HG03460 (cell line): ENCODE data around the gene ITPR2.
"Not testable (repeated sequence)": the region's sequence is repeated elsewhere in the genome, so short reads cannot be mapped to it uniquely, and the experiment has no call there.

Source experiments
- ATAC-seq: cut with Tn5 transposase; IDR thresholded peaks from one replicate; pipeline ENCODE4 v1.9.1; 2021; ENCODE audit not compliant: unreplicated experiment

ITPR2 gene

GRCh38 chr12:26832822-26833742 lies at the start of gene ITPR2:
Gene ITPR2 (minus strand): TSS chr12:26833194. CDS start chr12:26832781, 413 bp downstream.
- ATAC-seq, result peak; percentile 76

- no peak for ATAC-seq
These were observed 47.6 kb upstream of the ITPR2 start for GRCh38 chr12:26880625-26881024.

GRCh38 chr12:26878661-26879119 lies 45.7 kb upstream of the ITPR2 start:
- ATAC-seq, result peak; percentile 81

GRCh38 chr12:26874501-26875296 lies 41.7 kb upstream of the ITPR2 start:
- peak; percentile 36 for ATAC-seq

GRCh38 chr12:26872625-26873024 lies 39.6 kb upstream of the ITPR2 start:
- ATAC-seq, result no peak

GRCh38 chr12:26871985-26872384 lies 39.0 kb upstream of the ITPR2 start:
- ATAC-seq, result no peak

GRCh38 chr12:26870491-26871419 lies 37.8 kb upstream of the ITPR2 start:
- no peak for ATAC-seq

- no peak for ATAC-seq
These were observed 37.0 kb upstream of the ITPR2 start for GRCh38 chr12:26869908-26870459.

GRCh38 chr12:26869104-26869494 lies 36.1 kb upstream of the ITPR2 start:
- ATAC-seq, result no peak

GRCh38 chr12:26868447-26869103 lies 35.6 kb upstream of the ITPR2 start:
- no peak for ATAC-seq

- peak; percentile 60 for ATAC-seq
These were observed 34.1 kb upstream of the ITPR2 start for GRCh38 chr12:26867080-26867479.

- no peak for ATAC-seq
These were observed 30.5 kb upstream of the ITPR2 start for GRCh38 chr12:26863515-26863914.

- not testable (repeated sequence) for ATAC-seq
These were observed 29.8 kb upstream of the ITPR2 start for GRCh38 chr12:26862787-26863186.

- ATAC-seq, result no peak
These were observed 28.7 kb upstream of the ITPR2 start for GRCh38 chr12:26861690-26862089.

- no peak for ATAC-seq
These were observed 24.6 kb upstream of the ITPR2 start for GRCh38 chr12:26857465-26858176.

- no peak for ATAC-seq
These were observed 22.3 kb upstream of the ITPR2 start for GRCh38 chr12:26855337-26855736.

- no peak for ATAC-seq
These were observed 21.0 kb upstream of the ITPR2 start for GRCh38 chr12:26854031-26854390.

GRCh38 chr12:26853303-26854030 lies 20.5 kb upstream of the ITPR2 start:
- peak; percentile 89 for ATAC-seq
